ENCODE measurements around the gene FOXN3. TPM values are rescaled to one million over a fixed set of nuclear protein-coding genes. Genes with fewer than 3 reads are reported as not detected.

Gene FOXN3
- total RNA-seq, 1 experiment from 2014 or later, result 125 TPM

DNA sequence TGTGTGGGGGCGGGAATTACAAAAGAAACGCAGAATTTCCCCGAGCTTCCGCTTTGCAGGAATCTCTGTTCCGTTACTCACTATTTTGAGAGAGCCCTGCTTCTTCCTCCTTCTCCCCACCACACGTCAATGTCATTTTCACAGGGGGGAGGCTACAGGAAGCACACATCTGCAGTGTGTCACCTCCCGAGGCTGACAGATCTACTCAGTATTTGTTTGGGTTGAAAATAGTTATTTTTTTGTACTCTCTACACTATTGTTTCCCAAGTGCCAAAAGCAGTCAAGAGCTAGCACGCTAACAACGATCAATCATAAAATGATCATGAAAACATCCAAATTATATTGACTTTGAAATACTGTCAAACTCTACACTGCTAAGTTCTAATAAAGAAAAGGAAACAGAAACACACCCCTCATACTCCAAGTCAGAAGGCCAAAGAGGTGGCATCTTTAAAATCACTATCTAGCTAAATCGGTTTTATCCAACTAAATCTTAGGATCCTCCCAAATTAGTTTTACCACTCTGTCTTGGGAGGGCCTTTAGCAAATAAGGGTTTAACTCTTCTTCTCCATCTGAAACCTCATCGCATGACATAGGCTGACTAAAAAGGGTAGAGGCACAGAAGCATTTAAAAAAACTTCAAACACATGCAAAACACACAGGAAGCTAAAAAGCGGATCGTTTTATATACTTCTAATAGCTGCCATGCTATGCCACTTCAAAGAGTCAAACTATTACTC lies 51.8 kb downstream of the FOXN3 start:
- Histone ChIP-seq H3K27ac (ENCODE audit: insufficient read length, low read depth, low read length) (no peak overlapping the region), H2AFZ (ENCODE audit: low read length) (no peak overlapping the region)
- no CpG with 5 or more reads among the region's 13 CpGs for WGBS (ENCODE audit: extremely low coverage, insufficient read length, low lambda C conversion rate)

More for the DNA sequence above, 51.8 kb downstream of the FOXN3 start:
- peaks cover 43 to 48% of the 10 kb centered on the region in 2 experiments for H3K4me1 Mint-ChIP-seq
- TF ChIP-seq, protein P1, sequence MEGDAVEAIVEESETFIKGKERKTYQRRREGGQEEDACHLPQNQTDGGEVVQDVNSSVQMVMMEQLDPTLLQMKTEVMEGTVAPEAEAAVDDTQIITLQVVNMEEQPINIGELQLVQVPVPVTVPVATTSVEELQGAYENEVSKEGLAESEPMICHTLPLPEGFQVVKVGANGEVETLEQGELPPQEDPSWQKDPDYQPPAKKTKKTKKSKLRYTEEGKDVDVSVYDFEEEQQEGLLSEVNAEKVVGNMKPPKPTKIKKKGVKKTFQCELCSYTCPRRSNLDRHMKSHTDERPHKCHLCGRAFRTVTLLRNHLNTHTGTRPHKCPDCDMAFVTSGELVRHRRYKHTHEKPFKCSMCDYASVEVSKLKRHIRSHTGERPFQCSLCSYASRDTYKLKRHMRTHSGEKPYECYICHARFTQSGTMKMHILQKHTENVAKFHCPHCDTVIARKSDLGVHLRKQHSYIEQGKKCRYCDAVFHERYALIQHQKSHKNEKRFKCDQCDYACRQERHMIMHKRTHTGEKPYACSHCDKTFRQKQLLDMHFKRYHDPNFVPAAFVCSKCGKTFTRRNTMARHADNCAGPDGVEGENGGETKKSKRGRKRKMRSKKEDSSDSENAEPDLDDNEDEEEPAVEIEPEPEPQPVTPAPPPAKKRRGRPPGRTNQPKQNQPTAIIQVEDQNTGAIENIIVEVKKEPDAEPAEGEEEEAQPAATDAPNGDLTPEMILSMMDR (conservative IDR thresholded peaks at IDR 0.05), result no peak
- H2BK15ac ChIP-seq (ENCODE audit: low read depth, low read length), result no peak overlapping the region
- H4K5ac ChIP-seq (ENCODE audit: insufficient read length, low read depth, low read length), result no peak overlapping the region
- H3K23me2 ChIP-seq (ENCODE audit: insufficient read length, low read depth, low read length, poor library complexity, severe bottlenecking), result no peaks in the 10 kb centered on the region
- no peaks in the 10 kb centered on the region for H4K20me1 ChIP-seq (ENCODE audit: control insufficient read depth, insufficient read depth, insufficient read length)
- H4K8ac ChIP-seq (replicated peaks; ENCODE audit: insufficient read length, low read depth, low read length), result no peak overlapping the region
- no peak overlapping the region for H2BK120ac ChIP-seq (ENCODE audit: low read depth, low read length, poor library complexity, severe bottlenecking)
- H3K79me1 ChIP-seq (ENCODE audit: insufficient read depth, low read depth, low read length, poor library complexity, severe bottlenecking), result peaks cover 8% of the 10 kb centered on the region
- no peak overlapping the region for H3K9ac ChIP-seq (ENCODE audit: extremely low read depth, insufficient read length, low read length)
- no peaks in the 10 kb centered on the region for H3K27me3 Mint-ChIP-seq (ENCODE audit: low read depth)
- H3K9me3 ChIP-seq (ENCODE audit: control insufficient read depth, low read depth, low read length), result no peaks in the 10 kb centered on the region
- H3K56ac ChIP-seq (ENCODE audit: insufficient read length, low read depth, low read length), result no peak overlapping the region
- no peak overlapping the region for H3K4me2 ChIP-seq (ENCODE audit: insufficient read depth, insufficient read length, low read length)
- peak overlapping the region in 2 of 3 experiments; percentile 59 to 87; a peak in 5 of 7 replicates for H3K27ac Mint-ChIP-seq
- no peak overlapping the region for H4K91ac ChIP-seq (ENCODE audit: insufficient read length, low read depth, low read length)
- peaks cover 6 to 8% of the 10 kb centered on the region in 2 experiments; a peak in 4 of 5 replicates for H3K9me3 Mint-ChIP-seq
- no peak overlapping the region for H3K23ac ChIP-seq (ENCODE audit: insufficient read length, low read depth, low read length)
- H3K27me3 ChIP-seq (ENCODE audit: insufficient read depth, low read length), result no peaks in the 10 kb centered on the region
- H2BK20ac ChIP-seq (ENCODE audit: low read depth, low read length, poor library complexity, severe bottlenecking), result no peak overlapping the region
- no peak for DNase-seq
- no peak overlapping the region for H3T11ph ChIP-seq (ENCODE audit: low read length)
- H3K36me3 Mint-ChIP-seq (ENCODE audit: insufficient read depth in 1 of 3, low read depth in 3 of 3), result peaks cover 20 to 26% (median 25%) of the 10 kb centered on the region in 3 experiments
- H3K79me2 ChIP-seq (ENCODE audit: insufficient read depth, low read length), result peaks cover 48% of the 10 kb centered on the region; the same call in 1 of the 2 replicates
- H3K18ac ChIP-seq (ENCODE audit: insufficient read length, low read depth, low read length), result no peak overlapping the region
- H3K14ac ChIP-seq (ENCODE audit: insufficient read depth, low read length), result no peak overlapping the region
- no peak overlapping the region for H2BK12ac ChIP-seq (ENCODE audit: insufficient read length, low read depth, low read length)
- peaks cover 10% of the 10 kb centered on the region; the same call in 1 of the 2 replicates for H3K4me1 ChIP-seq (ENCODE audit: insufficient read depth, low read length)
- H3K4me3 Mint-ChIP-seq, result peak overlapping the region in 1 of 2 experiments; percentile 6; a peak in 1 of 5 replicates
- no peak overlapping the region for H3K4ac ChIP-seq (ENCODE audit: low read depth, low read length)
- no peak overlapping the region for H2BK5ac ChIP-seq (ENCODE audit: insufficient read length, low read length)
- no peak overlapping the region for H2AK5ac ChIP-seq (ENCODE audit: insufficient read length, low read length)
